RKO (cell line): ENCODE results near the gene SYT13.

Experiments used
- DNase-seq: peaks from one replicate; pipeline ENCODE4 v3.0.0-alpha.2; 2016; ENCODE audit warnings: low spot score

SYT13 gene

GRCh38 chr11:45246241-45246640 lies 39.9 kb downstream of the SYT13 start:
- DNase-seq = no peak

DNA sequence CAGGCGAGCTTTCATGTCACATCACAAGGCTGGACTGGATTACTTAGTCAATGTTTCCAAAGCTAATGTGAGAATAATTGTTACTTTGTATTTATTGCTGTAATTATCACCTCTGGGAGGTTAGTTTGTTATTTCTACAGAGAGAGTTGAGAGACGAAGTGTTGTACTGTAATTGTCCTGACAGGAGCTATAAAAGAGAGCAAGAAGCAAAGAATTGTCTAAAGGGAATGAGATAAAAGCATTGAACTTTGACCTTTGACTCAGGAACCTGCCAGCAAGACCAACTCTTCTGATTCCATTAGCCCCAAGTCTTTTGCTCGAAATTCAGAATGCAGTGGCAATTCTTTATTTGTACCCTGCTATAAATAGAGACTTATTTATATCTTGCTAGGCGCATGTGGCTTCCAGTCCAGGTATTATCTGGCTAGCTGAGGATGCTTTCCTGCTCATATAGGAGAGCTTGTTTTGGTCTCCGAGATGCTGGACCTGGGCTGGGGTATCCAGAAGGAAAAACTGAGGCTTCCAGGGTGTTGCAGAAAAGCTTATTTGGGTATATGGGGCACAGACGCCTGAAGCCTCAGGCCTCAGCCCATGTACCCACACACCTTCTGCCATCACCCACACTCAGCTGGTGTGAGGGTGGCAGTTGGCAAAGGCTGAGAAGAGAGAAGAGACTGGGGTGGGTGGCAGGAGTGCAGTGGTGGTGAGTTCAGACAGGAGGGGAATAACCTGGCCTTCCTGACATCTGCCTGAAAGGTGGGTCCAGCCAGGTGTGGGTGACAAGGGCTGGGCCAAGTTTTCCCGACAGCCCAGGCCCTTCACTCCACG lies 40.7 kb downstream of the SYT13 start:
- DNase-seq = no peak

- no peak for DNase-seq
Measured at GRCh38 chr11:45243967-45244366, 42.2 kb downstream of the SYT13 start.

- no peak for DNase-seq
Measured at GRCh38 chr11:45239733-45240132, 46.4 kb downstream of the SYT13 start.

DNA sequence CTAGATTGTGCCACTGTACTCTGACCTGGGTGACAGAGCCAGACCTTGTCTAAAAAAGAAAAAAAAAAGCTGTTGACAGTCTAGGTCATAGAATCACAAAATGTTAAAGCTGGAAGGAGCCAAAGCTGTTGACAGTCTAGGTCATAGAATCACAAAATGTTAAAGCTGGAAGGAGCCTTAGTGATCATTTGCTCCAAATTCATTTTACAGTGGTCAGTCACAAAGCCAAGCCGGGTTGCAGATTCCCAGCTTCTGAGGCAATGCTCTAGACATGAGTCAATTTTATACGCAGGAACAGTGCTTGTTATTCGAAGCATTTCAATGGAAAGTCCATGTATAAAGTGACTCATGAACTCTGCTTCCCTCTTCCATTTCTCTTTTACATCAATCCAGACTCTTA lies 47.4 kb downstream of the SYT13 start:
- peak; percentile 21 for DNase-seq

DNA sequence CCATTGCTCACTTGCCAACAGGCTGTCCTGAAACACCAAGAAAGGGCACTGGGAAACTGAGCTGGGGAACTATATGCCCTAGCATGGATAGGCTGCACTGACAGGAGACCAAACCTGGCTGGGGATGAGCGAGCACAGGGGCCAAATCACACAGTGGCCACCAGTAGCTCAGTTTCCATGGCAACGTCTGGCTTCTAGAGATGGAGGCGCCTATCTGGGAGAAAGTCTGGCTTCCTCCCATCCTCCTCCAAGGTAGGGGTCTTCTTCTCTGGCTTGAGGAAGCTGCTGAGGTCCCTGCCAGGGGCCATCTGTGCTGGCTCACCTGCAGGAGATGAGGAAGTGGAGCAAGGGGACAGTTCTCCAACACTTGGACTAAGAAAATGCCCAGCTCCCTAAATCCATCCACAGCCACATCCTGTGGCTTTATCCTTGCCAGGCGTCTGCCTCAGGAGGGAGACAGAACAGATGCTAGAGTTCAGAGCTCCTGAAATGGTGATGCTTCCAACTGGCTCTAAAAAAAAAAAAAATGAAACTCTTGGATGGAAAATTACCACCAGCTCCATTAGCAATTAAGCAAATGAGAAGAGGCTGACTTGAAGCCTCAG lies 48.3 kb downstream of the SYT13 start:
- DNase-seq = no peak

- DNase-seq = no peak
Measured at GRCh38 chr11:45234306-45235006, 51.7 kb downstream of the SYT13 start.

- no peak for DNase-seq
Measured at GRCh38 chr11:45233804-45234170, 52.4 kb downstream of the SYT13 start.

GRCh38 chr11:45233121-45233803 lies 52.9 kb downstream of the SYT13 start:
- DNase-seq = peak; percentile 67

- DNase-seq = no peak
Measured at GRCh38 chr11:45232341-45233080, 53.6 kb downstream of the SYT13 start.

DNA sequence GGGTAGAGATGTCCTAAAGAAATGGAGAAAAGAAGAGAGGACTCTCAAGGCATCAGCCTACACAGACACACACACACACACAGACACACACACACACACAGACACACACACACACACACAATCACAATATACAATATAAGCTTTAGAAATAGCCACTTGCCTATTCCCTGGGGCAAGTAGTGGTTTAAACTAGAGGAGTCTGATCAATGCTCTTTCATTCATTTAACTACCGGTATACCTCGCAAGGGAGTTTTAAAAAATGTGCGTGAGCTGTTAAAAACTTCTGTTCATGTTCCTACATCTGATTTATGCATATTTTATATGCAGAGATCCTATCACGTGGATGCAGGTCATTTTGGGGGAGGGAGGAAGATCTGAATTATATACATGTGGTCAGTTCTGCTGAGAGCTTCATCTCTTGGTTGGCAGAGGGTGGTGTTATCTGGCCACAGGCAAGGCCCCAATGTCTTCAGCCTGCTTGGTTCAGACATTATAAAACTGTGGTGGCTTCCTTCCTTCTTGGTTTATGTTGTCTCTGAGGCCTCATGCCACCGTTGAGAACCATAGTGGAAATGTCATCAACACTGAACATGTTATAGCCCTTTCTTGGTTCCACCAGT lies 56.6 kb downstream of the SYT13 start:
- DNase-seq = no peak

DNA sequence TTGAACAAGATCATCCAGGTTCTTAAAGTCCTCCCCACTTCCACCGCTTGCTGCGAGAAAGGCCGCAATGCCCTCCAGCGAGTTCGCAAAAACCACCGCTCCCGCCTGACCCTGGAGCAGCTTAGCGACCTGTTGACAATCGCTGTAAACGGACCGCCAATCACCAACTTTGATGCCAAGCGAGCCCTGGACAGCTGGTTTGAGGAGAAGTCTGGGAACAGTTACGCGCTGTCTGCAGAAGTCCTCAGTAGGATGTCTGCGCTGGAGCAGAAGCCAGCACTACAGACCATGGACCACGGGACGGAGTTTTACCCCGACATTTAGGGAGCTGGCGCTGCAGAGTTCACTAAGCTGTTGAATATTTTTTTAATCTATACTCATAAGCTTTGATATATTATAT lies 58.3 kb downstream of the SYT13 start:
- DNase-seq = no peak

- no peak for DNase-seq
Measured at GRCh38 chr11:45226901-45227300, 59.2 kb downstream of the SYT13 start.

DNA sequence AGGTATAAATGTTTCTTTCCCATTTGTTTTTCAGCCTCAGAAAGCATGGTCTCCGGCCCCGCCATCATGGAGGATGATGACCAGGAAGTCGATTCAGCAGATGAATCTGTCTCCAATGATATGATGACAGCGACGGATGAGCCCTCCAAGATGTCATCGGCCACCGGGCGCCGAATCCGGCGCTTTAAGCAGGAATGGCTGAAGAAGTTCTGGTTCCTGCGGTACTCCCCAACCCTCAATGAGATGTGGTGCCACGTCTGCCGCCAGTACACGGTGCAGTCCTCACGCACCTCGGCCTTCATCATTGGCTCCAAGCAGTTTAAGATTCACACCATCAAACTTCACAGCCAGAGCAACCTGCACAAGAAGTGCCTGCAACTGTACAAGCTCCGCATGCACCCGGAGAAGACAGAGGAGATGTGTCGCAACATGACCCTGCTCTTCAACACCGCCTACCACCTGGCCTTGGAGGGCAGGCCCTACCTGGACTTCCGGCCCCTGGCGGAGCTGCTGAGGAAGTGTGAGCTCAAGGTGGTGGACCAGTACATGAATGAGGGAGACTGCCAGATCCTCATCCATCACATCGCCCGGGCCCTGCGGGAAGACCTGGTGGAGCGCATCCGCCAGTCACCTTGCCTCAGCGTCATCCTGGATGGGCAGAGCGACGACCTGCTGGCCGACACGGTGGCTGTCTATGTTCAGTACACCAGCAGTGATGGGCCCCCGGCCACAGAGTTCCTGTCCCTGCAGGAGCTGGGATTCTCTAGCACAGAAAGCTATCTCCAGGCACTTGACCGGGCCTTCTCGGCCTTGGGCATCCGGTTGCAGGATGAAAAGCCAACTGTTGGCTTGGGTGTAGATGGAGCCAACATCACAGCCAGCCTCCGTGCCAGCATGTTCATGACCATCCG lies 59.9 kb downstream of the SYT13 start:
- no peak for DNase-seq

- DNase-seq = no peak
Measured at GRCh38 chr11:45225277-45225676, 60.9 kb downstream of the SYT13 start.

DNA sequence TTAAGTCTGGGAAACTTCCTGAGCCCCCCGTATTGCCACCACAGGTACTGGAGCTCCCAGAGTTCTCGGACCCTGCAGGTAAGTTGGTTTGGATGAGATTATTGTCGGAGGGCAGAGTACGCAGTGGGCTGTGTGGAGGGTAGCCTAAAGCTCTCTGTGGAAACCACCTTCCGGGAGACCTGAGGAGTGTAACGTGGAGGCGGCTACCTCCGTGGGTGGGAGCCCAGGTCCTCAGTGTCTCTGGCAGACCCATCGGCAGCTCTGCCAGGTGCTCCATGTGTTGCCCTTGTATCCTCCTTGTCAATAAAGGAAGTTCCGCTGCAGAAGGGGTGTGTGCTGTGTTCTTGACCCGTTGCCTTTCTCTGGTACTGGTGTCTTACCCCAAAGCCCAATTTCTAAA lies 61.4 kb downstream of the SYT13 start:
- no peak for DNase-seq

DNA sequence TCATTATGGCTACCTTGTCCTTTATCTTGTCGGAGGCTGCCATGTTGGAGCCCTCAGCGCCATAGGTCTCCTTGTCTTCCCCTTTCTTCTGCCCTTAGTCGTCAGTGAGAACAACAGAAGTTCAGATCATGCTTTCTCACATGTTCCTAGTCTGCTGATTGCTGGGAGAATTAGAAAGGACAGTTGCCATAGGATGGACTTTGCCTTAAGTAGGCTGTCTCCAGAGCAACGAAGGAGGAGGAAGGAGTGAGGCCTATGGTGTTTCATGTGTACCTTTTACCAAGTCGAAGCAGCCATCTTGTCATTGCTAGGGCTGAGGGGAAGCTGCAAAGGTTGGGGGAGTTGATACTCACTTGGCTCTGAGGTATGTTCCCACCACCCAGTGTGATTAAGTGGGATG lies 62.6 kb downstream of the SYT13 start:
- no peak for DNase-seq

DNA sequence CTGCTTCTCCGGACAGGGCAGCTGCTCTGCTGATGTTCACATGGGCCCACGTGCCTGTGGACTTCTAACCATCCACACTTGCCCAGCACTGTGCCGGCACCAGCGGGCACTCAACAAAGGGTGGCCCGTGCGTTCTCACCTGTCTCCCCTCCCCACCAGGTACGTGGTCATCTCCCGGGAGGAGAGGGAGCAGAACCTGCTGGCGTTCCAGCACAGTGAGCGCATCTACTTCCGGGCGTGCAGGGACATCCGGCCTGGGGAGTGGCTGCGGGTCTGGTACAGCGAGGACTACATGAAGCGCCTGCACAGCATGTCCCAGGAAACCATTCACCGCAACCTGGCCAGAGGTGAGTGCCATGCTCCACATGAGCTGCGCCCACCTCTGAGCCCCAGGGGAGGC lies 66.7 kb downstream of the SYT13 start:
- DNase-seq = no peak

DNA sequence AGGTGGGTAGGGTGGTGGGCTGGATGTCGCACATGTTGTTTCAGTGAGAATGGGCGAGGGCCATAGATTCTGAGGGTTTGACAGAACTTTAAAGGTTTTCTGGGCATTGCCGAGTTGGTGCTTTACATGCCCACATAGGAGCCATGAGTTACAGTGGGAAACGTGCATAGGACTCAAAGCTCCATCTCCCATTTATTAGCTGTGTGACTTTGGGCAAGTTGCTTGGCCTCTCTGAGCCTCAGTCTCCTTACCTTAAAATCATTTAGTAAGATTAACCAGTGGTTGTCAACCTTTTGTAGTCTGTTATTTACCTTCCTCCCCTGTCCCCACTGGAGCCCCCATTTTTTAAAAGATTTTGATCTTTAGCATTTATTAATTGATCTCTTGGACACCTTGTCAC lies 67.4 kb downstream of the SYT13 start:
- DNase-seq = no peak

DNA sequence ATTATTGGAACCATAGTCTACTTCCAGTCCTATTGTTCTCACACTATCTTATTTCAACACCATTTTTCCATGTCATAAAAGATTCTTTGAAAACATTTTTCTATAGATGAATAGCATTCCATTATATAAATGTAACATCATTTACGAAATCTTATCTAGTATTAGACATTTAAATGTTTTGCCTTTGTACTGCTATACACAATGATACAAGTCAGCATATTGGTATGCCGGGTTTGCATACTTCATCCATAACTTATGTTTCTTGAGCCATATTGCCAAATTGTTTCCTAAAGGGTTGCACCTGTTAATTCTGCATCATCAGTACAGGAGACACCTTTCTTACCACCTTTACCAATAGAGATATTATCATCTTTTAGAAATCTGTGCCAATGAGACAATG lies 68.2 kb downstream of the SYT13 start:
- no peak for DNase-seq
